ENCODE results near the gene TMEM151A. TPM values are rescaled to one million over a fixed set of nuclear protein-coding genes. Genes with fewer than 3 reads are reported as not detected.
A peak's percentile ranks its signal among the peaks of the same experiment; 100 is the strongest.

Gene TMEM151A
- total and polyA plus RNA-seq, 8 donors, result 0.17 to 0.47 (median 0.28) TPM; not detected in 1

GRCh38 chr11:66263785-66264184, 27.9 kb upstream of the TMEM151A start:
- Histone ChIP-seq H3K4me3 (no peak overlapping the region), H3K36me3 (peaks cover 0 to 56% of the 10 kb centered on the region in 2 donors), H3K4me1 (peaks cover 4 to 18% of the 10 kb centered on the region in 2 donors), H3K9me3 (no peaks in the 10 kb centered on the region), H3K27ac (no peak overlapping the region), H3K27me3 (no peaks in the 10 kb centered on the region)
- DNase-seq, result no peak
- intact Hi-C loops (cut with DNase I), result no loop called here
- no peak for TF ChIP-seq CTCF (IDR thresholded peaks at IDR 0.05)
- ATAC-seq, result no peak

GRCh38 chr11:66264383-66264782, 27.3 kb upstream of the TMEM151A start:
- H3K4me3 ChIP-seq, result no peak overlapping the region
- no peak for TF ChIP-seq CTCF (IDR thresholded peaks at IDR 0.05)
- H3K9me3 ChIP-seq, result no peaks in the 10 kb centered on the region
- no peaks in the 10 kb centered on the region for H3K27me3 ChIP-seq
- peaks cover 0 to 56% of the 10 kb centered on the region in 2 donors for H3K36me3 ChIP-seq
- ATAC-seq (no peak), DNase-seq (no peak)
- intact Hi-C loops (cut with DNase I), result no loop called here
- H3K4me1 ChIP-seq, result peaks cover 3 to 18% of the 10 kb centered on the region in 2 donors
- H3K27ac ChIP-seq, result no peak overlapping the region

- Histone ChIP-seq H3K4me3 (no peak overlapping the region), H3K36me3 (peaks cover 0 to 56% of the 10 kb centered on the region in 2 donors), H3K27me3 (no peaks in the 10 kb centered on the region), H3K27ac (no peak overlapping the region), H3K9me3 (no peaks in the 10 kb centered on the region), H3K4me1 (peaks cover 8 to 23% of the 10 kb centered on the region in 2 donors)
- DNase-seq (no peak), ATAC-seq (no peak)
- intact Hi-C loops (cut with DNase I), result no loop called here
- TF ChIP-seq CTCF (IDR thresholded peaks at IDR 0.05), result peak in 1 of 2 donors; percentile 30
These were observed 26.8 kb upstream of the TMEM151A start for GRCh38 chr11:66264914-66265313.

GRCh38 chr11:66265531-66266377, 25.9 kb upstream of the TMEM151A start:
- Histone ChIP-seq H3K27ac (no peak overlapping the region), H3K4me3 (no peak overlapping the region), H3K4me1 (peaks cover 9 to 30% of the 10 kb centered on the region in 2 donors), H3K36me3 (peaks cover 0 to 48% of the 10 kb centered on the region in 2 donors), H3K27me3 (no peaks in the 10 kb centered on the region), H3K9me3 (no peaks in the 10 kb centered on the region)
- intact Hi-C loops (cut with DNase I), result no loop called here
- DNase-seq (no peak), ATAC-seq (no peak)
- TF ChIP-seq CTCF (IDR thresholded peaks at IDR 0.05), result no peak

GRCh38 chr11:66266378-66267038, 25.2 kb upstream of the TMEM151A start:
- ATAC-seq, result no peak
- Histone ChIP-seq H3K36me3 (peaks cover 0 to 42% of the 10 kb centered on the region in 2 donors), H3K27me3 (no peaks in the 10 kb centered on the region), H3K4me3 (peak overlapping the region; percentile 41 to 95), H3K9me3 (no peaks in the 10 kb centered on the region), H3K4me1 (peaks cover 9 to 30% of the 10 kb centered on the region in 2 donors), H3K27ac (peak overlapping the region; percentile 93 to 94)
- intact Hi-C loops (cut with DNase I), result no loop called here
- DNase-seq, result no peak
- no peak for TF ChIP-seq CTCF (IDR thresholded peaks at IDR 0.05)
